ENCODE results near the gene HBB.

HBB gene

DNA sequence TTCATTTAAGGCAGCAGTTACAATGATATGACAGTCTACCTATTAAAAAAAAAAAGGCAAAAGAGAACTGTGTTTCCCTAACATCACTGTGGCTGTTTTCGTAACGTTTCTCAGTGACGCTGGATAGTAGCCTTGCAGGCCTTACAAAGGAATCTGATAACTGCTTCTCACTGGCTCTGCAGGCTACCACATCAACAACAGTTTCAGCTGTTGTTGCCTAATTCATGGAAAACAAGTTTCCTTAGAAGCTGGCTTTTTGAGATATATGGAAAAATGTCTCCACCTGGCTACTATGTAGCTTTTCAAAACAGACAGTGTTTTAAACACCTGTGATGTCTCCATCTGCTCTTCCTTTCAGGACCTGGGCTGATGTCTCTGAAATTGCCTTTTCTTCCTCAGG is 30.1 kb downstream of the HBB start:
- H4K8ac ChIP-seq (ENCODE audit: low read depth, low read length), result no peak overlapping the region
- H3K23ac ChIP-seq (ENCODE audit: low read depth, low read length, poor library complexity), result no peak overlapping the region
- no peak overlapping the region for H2BK12ac ChIP-seq (ENCODE audit: low read length)
- H3K36me3 ChIP-seq (replicated peaks in 1 of 2; ENCODE audit: control insufficient read depth in 2 of 2, insufficient read depth in 2 of 2, low read length in 2 of 2), result no peaks in the 10 kb centered on the region
- H3K4me3 ChIP-seq (ENCODE audit: low read length in 2 of 2), result no peak overlapping the region
- no peaks in the 10 kb centered on the region for H3K4me1 ChIP-seq (ENCODE audit: control insufficient read depth in 2 of 2, insufficient read depth in 1 of 2, low read depth in 1 of 2, low read length in 2 of 2)
- no peak overlapping the region for H2AFZ ChIP-seq (ENCODE audit: low read length)
- no peak overlapping the region for H3K18ac ChIP-seq (ENCODE audit: low read length)
- no peak overlapping the region for H2BK120ac ChIP-seq (ENCODE audit: low read depth, low read length)
- no peak overlapping the region for H4K91ac ChIP-seq (ENCODE audit: low read depth, low read length, poor library complexity)
- H3K9me3 ChIP-seq (replicated peaks in 1 of 2; ENCODE audit: control insufficient read depth in 2 of 2, insufficient read depth in 1 of 2, low read depth in 1 of 2, low read length in 2 of 2), result peaks cover 0 to 1% of the 10 kb centered on the region in 2 donors
- H2BK15ac ChIP-seq (ENCODE audit: low read length), result no peak overlapping the region
- H2BK5ac ChIP-seq (ENCODE audit: low read length), result no peak overlapping the region
- no peak overlapping the region for H2AK5ac ChIP-seq (ENCODE audit: low read depth, low read length)
- no peak overlapping the region for H3K4ac ChIP-seq (ENCODE audit: low read length)
- DNase-seq (ENCODE audit: low spot score), result no peak
- WGBS, 2 donors (ENCODE audit: extremely low coverage in 2 of 2, insufficient read length in 2 of 2, insufficient replicate concordance in 1 of 2), result no CpG with 5 or more reads among the region's 3 CpGs
- no peak overlapping the region for H3K27ac ChIP-seq (replicated peaks; ENCODE audit: low read length)
- no peaks in the 10 kb centered on the region for H3K79me1 ChIP-seq (ENCODE audit: low read depth, low read length)
- no peak overlapping the region for H3K9ac ChIP-seq (ENCODE audit: low read depth, low read length, poor library complexity)
- no peaks in the 10 kb centered on the region for H3K27me3 ChIP-seq (ENCODE audit: control insufficient read depth in 3 of 3, insufficient read depth in 3 of 3, low read depth in 1 of 3, low read length in 3 of 3)
- no peak overlapping the region for H3K4me2 ChIP-seq (ENCODE audit: insufficient read depth, low read length, poor library complexity, severe bottlenecking)
- H3K14ac ChIP-seq (ENCODE audit: low read length), result no peak overlapping the region

DNA sequence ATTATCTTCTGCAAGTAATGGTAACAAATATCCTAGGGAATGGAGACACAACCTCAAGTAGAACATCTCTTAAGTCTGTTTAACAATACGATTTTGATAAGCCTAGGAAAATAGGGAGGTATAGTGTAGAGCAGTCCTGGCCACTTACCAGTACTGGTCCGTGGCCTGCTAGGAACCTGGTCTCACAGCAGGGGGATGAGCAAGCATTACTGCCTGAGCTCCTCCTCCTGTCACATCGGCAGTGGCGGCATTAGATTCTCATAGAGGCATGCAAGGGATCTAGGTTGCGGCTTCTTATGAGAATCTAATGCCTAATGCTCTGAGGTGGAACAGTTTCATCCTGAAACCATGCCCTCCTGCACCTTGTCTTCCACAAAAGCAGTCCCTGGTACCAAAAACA is 30.8 kb downstream of the HBB start:
- Histone ChIP-seq H3K18ac (ENCODE audit: low read length) (no peak overlapping the region), H3K14ac (ENCODE audit: low read length) (no peak overlapping the region), H2AFZ (ENCODE audit: low read length) (no peak overlapping the region), H2BK120ac (ENCODE audit: low read depth, low read length) (no peak overlapping the region), H3K9ac (ENCODE audit: low read depth, low read length, poor library complexity) (no peak overlapping the region), H3K27me3 (ENCODE audit: control insufficient read depth in 3 of 3, insufficient read depth in 3 of 3, low read depth in 1 of 3, low read length in 3 of 3) (no peaks in the 10 kb centered on the region), H3K36me3 (replicated peaks in 1 of 2; ENCODE audit: control insufficient read depth in 2 of 2, insufficient read depth in 2 of 2, low read length in 2 of 2) (no peaks in the 10 kb centered on the region), H4K8ac (ENCODE audit: low read depth, low read length) (no peak overlapping the region), H3K4me2 (ENCODE audit: insufficient read depth, low read length, poor library complexity, severe bottlenecking) (no peak overlapping the region), H2BK5ac (ENCODE audit: low read length) (no peak overlapping the region), H4K91ac (ENCODE audit: low read depth, low read length, poor library complexity) (no peak overlapping the region), H2BK12ac (ENCODE audit: low read length) (no peak overlapping the region), H2AK5ac (ENCODE audit: low read depth, low read length) (no peak overlapping the region), H3K4me1 (ENCODE audit: control insufficient read depth in 2 of 2, insufficient read depth in 1 of 2, low read depth in 1 of 2, low read length in 2 of 2) (no peaks in the 10 kb centered on the region), H2BK15ac (ENCODE audit: low read length) (no peak overlapping the region), H3K79me1 (ENCODE audit: low read depth, low read length) (no peaks in the 10 kb centered on the region), H3K4me3 (ENCODE audit: low read length in 2 of 2) (no peak overlapping the region), H3K9me3 (replicated peaks in 1 of 2; ENCODE audit: control insufficient read depth in 2 of 2, insufficient read depth in 1 of 2, low read depth in 1 of 2, low read length in 2 of 2) (peaks cover 0 to 1% of the 10 kb centered on the region in 2 donors), H3K4ac (ENCODE audit: low read length) (no peak overlapping the region), H3K27ac (replicated peaks; ENCODE audit: low read length) (no peak overlapping the region), H3K23ac (ENCODE audit: low read depth, low read length, poor library complexity) (no peak overlapping the region)
- DNase-seq (ENCODE audit: low spot score), result no peak
- no CpG with 5 or more reads among the region's 5 CpGs for WGBS, 2 donors (ENCODE audit: extremely low coverage in 2 of 2, insufficient read length in 2 of 2, insufficient replicate concordance in 1 of 2)

GRCh38 chr11:5192738-5193137 is 34.1 kb downstream of the HBB start:
- Histone ChIP-seq H3K23ac (ENCODE audit: low read depth, low read length, poor library complexity) (no peak overlapping the region), H3K4ac (ENCODE audit: low read length) (no peak overlapping the region), H4K8ac (ENCODE audit: low read depth, low read length) (no peak overlapping the region), H3K36me3 (replicated peaks in 1 of 2; ENCODE audit: control insufficient read depth in 2 of 2, insufficient read depth in 2 of 2, low read length in 2 of 2) (no peaks in the 10 kb centered on the region), H3K18ac (ENCODE audit: low read length) (no peak overlapping the region), H2BK15ac (ENCODE audit: low read length) (no peak overlapping the region), H3K14ac (ENCODE audit: low read length) (no peak overlapping the region), H2BK120ac (ENCODE audit: low read depth, low read length) (no peak overlapping the region), H2BK5ac (ENCODE audit: low read length) (no peak overlapping the region), H3K9me3 (replicated peaks in 1 of 2; ENCODE audit: control insufficient read depth in 2 of 2, insufficient read depth in 1 of 2, low read depth in 1 of 2, low read length in 2 of 2) (peaks cover 0 to 1% of the 10 kb centered on the region in 2 donors), H3K4me3 (ENCODE audit: low read length in 2 of 2) (no peak overlapping the region), H4K91ac (ENCODE audit: low read depth, low read length, poor library complexity) (no peak overlapping the region), H2AK5ac (ENCODE audit: low read depth, low read length) (no peak overlapping the region), H3K9ac (ENCODE audit: low read depth, low read length, poor library complexity) (no peak overlapping the region), H2BK12ac (ENCODE audit: low read length) (no peak overlapping the region), H2AFZ (ENCODE audit: low read length) (no peak overlapping the region), H3K4me1 (ENCODE audit: control insufficient read depth in 2 of 2, insufficient read depth in 1 of 2, low read depth in 1 of 2, low read length in 2 of 2) (no peaks in the 10 kb centered on the region), H3K27ac (replicated peaks; ENCODE audit: low read length) (no peak overlapping the region), H3K27me3 (ENCODE audit: control insufficient read depth in 3 of 3, insufficient read depth in 3 of 3, low read depth in 1 of 3, low read length in 3 of 3) (no peaks in the 10 kb centered on the region), H3K4me2 (ENCODE audit: insufficient read depth, low read length, poor library complexity, severe bottlenecking) (no peak overlapping the region), H3K79me1 (ENCODE audit: low read depth, low read length) (no peaks in the 10 kb centered on the region)
- no CpG with 5 or more reads among the region's 1 CpG for WGBS, 2 donors (ENCODE audit: extremely low coverage in 2 of 2, insufficient read length in 2 of 2, insufficient replicate concordance in 1 of 2)
- no peak for DNase-seq (ENCODE audit: low spot score)

DNA sequence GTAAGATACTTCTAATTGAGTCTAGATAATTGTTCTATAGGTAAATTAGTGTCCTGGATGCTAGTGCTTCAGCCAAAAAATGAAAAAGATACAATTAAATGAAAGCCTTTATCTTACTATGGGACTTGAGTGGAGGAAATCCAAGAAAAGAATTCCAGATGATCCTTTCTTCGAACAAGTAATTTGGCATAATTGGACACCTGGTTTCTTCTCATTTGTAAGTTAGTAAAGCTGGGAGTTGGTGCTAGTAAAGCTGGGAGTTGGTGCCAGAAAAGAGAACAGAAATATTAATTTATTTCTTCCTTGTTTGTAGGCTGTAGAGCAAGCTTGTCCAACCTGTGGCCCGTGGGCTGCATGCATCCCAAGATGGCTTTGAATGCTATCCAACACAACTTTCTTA is 38.7 kb downstream of the HBB start:
- Histone ChIP-seq H2BK120ac (ENCODE audit: low read depth, low read length) (no peak overlapping the region), H3K4me1 (ENCODE audit: control insufficient read depth in 2 of 2, insufficient read depth in 1 of 2, low read depth in 1 of 2, low read length in 2 of 2) (no peaks in the 10 kb centered on the region), H3K4me3 (ENCODE audit: low read length in 2 of 2) (no peak overlapping the region), H3K27me3 (ENCODE audit: control insufficient read depth in 3 of 3, insufficient read depth in 3 of 3, low read depth in 1 of 3, low read length in 3 of 3) (no peaks in the 10 kb centered on the region), H4K91ac (ENCODE audit: low read depth, low read length, poor library complexity) (no peak overlapping the region), H3K23ac (ENCODE audit: low read depth, low read length, poor library complexity) (no peak overlapping the region), H2BK5ac (ENCODE audit: low read length) (no peak overlapping the region), H4K8ac (ENCODE audit: low read depth, low read length) (no peak overlapping the region), H2AK5ac (ENCODE audit: low read depth, low read length) (no peak overlapping the region), H3K79me1 (ENCODE audit: low read depth, low read length) (no peaks in the 10 kb centered on the region), H2BK12ac (ENCODE audit: low read length) (no peak overlapping the region), H3K14ac (ENCODE audit: low read length) (no peak overlapping the region), H3K9ac (ENCODE audit: low read depth, low read length, poor library complexity) (no peak overlapping the region), H3K4me2 (ENCODE audit: insufficient read depth, low read length, poor library complexity, severe bottlenecking) (no peak overlapping the region), H3K27ac (replicated peaks; ENCODE audit: low read length) (no peak overlapping the region), H3K36me3 (replicated peaks in 1 of 2; ENCODE audit: control insufficient read depth in 2 of 2, insufficient read depth in 2 of 2, low read length in 2 of 2) (no peaks in the 10 kb centered on the region), H3K4ac (ENCODE audit: low read length) (no peak overlapping the region), H2AFZ (ENCODE audit: low read length) (no peak overlapping the region), H2BK15ac (ENCODE audit: low read length) (no peak overlapping the region), H3K18ac (ENCODE audit: low read length) (no peak overlapping the region), H3K9me3 (replicated peaks in 1 of 2; ENCODE audit: control insufficient read depth in 2 of 2, insufficient read depth in 1 of 2, low read depth in 1 of 2, low read length in 2 of 2) (peaks cover 0 to 1% of the 10 kb centered on the region in 2 donors)
- DNase-seq (ENCODE audit: low spot score), result no peak
- WGBS, 2 donors (ENCODE audit: extremely low coverage in 2 of 2, insufficient read length in 2 of 2, insufficient replicate concordance in 1 of 2), result no CpG with 5 or more reads among the region's 2 CpGs

Data from neuronal stem cell (in vitro differentiated cells).